Measurements from ENCODE around the gene SCLY.
"Not testable (repeated sequence)": the region's sequence is repeated elsewhere in the genome, so short reads cannot be mapped to it uniquely, and the experiment has no call there.

SCLY gene

DNA sequence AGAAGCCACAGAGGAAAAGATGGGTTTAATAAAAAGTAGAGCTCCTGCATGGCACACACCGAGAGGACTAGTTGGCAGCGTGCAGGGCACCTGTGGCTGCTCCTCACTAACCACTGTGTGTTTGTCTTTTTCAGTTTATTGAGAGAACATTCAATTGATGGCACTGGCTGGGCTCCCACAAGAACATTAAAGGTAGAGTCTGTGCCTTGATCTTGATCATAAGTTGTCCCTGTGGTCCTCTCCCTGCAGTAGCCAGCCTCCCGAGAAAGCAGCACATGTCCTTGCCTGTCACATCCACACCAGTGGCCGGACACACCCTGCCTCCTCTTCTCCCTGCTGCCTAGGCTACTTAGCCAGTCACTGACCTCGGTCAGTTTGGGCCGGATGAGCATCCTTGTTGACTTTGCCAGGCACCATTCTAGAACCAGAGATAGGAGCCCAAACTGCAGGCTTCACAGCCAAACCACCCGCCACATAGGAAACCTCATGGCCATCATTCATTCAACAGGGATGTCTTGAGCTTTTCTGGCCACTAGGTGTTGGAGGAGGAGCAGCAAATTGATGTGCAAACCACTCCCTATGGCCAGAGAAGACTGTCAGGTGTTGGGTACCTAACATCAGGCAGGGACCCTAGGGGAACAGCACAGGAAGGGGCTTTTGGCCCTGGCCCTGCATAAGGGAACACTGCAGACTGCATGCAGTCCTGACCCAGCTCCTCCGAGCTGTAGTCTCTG lies 30.2 kb upstream of the SCLY start:
- TF ChIP-seq, protein P1, sequence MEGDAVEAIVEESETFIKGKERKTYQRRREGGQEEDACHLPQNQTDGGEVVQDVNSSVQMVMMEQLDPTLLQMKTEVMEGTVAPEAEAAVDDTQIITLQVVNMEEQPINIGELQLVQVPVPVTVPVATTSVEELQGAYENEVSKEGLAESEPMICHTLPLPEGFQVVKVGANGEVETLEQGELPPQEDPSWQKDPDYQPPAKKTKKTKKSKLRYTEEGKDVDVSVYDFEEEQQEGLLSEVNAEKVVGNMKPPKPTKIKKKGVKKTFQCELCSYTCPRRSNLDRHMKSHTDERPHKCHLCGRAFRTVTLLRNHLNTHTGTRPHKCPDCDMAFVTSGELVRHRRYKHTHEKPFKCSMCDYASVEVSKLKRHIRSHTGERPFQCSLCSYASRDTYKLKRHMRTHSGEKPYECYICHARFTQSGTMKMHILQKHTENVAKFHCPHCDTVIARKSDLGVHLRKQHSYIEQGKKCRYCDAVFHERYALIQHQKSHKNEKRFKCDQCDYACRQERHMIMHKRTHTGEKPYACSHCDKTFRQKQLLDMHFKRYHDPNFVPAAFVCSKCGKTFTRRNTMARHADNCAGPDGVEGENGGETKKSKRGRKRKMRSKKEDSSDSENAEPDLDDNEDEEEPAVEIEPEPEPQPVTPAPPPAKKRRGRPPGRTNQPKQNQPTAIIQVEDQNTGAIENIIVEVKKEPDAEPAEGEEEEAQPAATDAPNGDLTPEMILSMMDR (conservative IDR thresholded peaks at IDR 0.05), result no peak
- peak overlapping the region; percentile 63 for H3K27ac ChIP-seq

- TF ChIP-seq, protein P1 (conservative IDR thresholded peaks at IDR 0.05), result no peak
- no peak overlapping the region for H3K27ac ChIP-seq
These were observed 29.1 kb upstream of the SCLY start for GRCh38 chr2:238031751-238032150.

GRCh38 chr2:238032755-238033337 lies 28.0 kb upstream of the SCLY start:
- TF ChIP-seq, protein P1 (conservative IDR thresholded peaks at IDR 0.05), result no peak
- no peak overlapping the region for H3K27ac ChIP-seq

- H3K27ac ChIP-seq, result not testable (repeated sequence)
These were observed 26.8 kb upstream of the SCLY start for GRCh38 chr2:238033991-238034390.

DNA sequence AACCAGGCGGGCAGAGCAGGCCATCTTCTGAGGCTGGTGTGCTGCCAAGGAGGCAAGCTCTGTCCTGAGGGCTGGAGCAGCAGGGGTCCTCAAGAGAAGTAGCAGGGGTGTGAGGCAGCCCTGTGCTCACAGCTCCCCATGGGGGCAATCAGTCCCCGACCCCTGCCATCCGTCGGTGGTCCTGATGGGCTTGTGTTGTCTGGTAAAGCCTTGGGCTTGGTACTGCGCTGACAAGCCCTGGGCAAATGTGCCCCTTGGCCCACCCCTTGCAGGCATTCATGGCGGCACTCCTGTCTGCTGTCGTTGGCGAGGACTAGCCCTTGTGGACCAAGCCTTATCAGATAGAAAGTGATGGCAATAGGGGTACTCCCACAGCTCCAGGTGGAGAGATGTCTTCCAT lies 22.6 kb upstream of the SCLY start:
- TF ChIP-seq, protein P1 (conservative IDR thresholded peaks at IDR 0.05), result no peak
- H3K27ac ChIP-seq, result no peak overlapping the region

GRCh38 chr2:238039151-238039550 lies 21.6 kb upstream of the SCLY start:
- H3K27ac ChIP-seq, result no peak overlapping the region
- TF ChIP-seq, protein P1 (conservative IDR thresholded peaks at IDR 0.05), result no peak

- H3K27ac ChIP-seq, result no peak overlapping the region
- TF ChIP-seq, protein P1 (conservative IDR thresholded peaks at IDR 0.05), result no peak
These were observed 20.8 kb upstream of the SCLY start for GRCh38 chr2:238039985-238040384.

GRCh38 chr2:238040918-238041317 lies 19.9 kb upstream of the SCLY start:
- no peak overlapping the region for H3K27ac ChIP-seq
- TF ChIP-seq, protein P1 (conservative IDR thresholded peaks at IDR 0.05), result no peak
